HG03354 (cell line): ENCODE measurements around the gene FAM9B.

Experiments
- ATAC-seq: cut with Tn5 transposase; IDR thresholded peaks from one replicate; pipeline ENCODE4 v1.9.1; 2021; ENCODE audit warnings: mild to moderate bottlenecking; ENCODE audit not compliant: unreplicated experiment, poor library complexity, severe bottlenecking

Gene FAM9B

GRCh38 chrX:8984231-8984630 lies 49.7 kb downstream of the FAM9B start:
- ATAC-seq, result no peak

DNA sequence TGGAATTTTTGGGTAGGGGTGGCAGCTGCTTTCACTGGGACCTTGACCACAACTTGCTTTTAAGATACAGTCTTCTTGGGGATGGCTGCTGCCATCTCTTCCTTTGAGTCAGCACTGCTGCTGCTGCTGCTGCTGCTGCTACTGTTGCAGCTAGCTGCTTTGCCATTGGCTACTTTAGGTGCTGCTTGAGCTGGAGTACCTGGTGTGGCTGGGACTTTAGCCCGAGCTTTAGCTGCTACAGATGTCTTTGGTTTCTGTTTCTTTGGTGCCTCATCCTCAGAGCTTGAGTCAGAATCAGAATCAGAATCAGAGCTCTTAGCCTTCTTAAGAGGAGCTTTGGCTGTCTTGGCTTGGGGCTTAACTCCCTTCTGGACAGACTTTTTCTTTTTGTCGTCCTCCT lies 52.2 kb downstream of the FAM9B start:
- no peak for ATAC-seq

- ATAC-seq, result no peak
Measured at GRCh38 chrX:8980756-8981155, 53.2 kb downstream of the FAM9B start.
